Upper lobe of left lung (tissue), 4 donors: ENCODE results near the gene OTOS.

Experiments
- POLR2A ChIP-seq, 4 donors: fragments of 450-650 bp; IDR thresholded peaks; one replicate each; pipeline ENCODE4 v1.5.1; 2016 to 2017; ENCODE audit warnings: antibody characterized with exemption in 4 of 4, mild to moderate bottlenecking in 2 of 4
- POLR2AphosphoS5 ChIP-seq, 2 donors: sonication (generic); formaldehyde crosslinking; IDR thresholded peaks; one replicate each; pipeline ENCODE4 v1.5.1; 2017; ENCODE audit warnings: antibody characterized with exemption in 2 of 2
- TF ChIP-seq, protein P1 (sequence below), 6 experiments: fragments of 450-650 bp in 4 of 6; fragments of 200-600 bp in 2 of 6; sonication (generic) in 2 of 6; IDR thresholded peaks; one replicate each; pipeline ENCODE4 v1.5.1; 2016 to 2019; ENCODE audit warnings: antibody characterized with exemption in 6 of 6

DNA sequence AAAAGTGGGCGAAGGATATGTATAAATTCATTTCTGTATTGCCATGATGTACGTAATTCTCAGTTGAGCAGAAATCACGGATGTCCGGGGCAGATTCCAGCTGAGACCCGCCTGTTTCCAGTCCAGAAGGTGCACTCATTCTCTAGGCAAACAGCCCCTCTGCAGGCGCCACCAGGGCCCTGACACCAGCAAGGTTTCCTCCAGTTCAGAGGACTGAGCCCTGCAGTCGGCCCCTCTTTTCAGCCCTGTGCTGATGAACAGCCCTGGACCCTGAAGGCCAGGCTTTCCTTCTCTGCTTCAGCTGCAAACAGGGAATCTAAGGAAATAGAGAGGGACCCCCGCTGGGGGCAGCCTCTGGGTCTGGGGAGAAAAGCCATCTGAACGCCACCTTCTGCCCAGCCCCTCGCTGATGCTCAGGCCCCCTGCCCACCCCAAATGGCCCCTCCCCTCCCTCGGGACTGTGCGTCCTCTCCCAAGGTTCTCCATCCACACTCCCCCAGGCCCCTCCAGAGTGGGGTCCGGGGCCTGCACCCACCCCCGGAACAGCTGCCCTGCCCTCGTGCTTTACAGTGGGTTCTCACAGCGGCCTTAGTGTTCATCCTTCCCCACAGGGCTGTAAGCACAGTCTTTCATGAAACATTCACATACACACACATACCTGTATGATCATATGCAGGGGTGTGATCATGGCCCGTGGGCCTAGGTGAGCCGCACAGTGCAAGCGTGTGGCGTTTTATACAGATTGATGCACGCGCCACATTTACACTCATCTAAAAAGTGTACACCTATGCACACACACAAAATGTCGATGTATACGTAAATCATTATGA is 16.4 kb downstream of the OTOS start:
- TF ChIP-seq, protein P1, sequence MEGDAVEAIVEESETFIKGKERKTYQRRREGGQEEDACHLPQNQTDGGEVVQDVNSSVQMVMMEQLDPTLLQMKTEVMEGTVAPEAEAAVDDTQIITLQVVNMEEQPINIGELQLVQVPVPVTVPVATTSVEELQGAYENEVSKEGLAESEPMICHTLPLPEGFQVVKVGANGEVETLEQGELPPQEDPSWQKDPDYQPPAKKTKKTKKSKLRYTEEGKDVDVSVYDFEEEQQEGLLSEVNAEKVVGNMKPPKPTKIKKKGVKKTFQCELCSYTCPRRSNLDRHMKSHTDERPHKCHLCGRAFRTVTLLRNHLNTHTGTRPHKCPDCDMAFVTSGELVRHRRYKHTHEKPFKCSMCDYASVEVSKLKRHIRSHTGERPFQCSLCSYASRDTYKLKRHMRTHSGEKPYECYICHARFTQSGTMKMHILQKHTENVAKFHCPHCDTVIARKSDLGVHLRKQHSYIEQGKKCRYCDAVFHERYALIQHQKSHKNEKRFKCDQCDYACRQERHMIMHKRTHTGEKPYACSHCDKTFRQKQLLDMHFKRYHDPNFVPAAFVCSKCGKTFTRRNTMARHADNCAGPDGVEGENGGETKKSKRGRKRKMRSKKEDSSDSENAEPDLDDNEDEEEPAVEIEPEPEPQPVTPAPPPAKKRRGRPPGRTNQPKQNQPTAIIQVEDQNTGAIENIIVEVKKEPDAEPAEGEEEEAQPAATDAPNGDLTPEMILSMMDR (IDR thresholded peaks at IDR 0.05) = no peak
- no peak for TF ChIP-seq POLR2AphosphoS5 (IDR thresholded peaks at IDR 0.05)
- TF ChIP-seq POLR2A (IDR thresholded peaks at IDR 0.05) = no peak
